Stimulated activated CD8-positive, alpha-beta memory T cell treated with anti-CD3 and anti-CD28 coated beads, Interleukin-12 subunit alpha, Interleukin-12 subunit beta, amount 100 ng/mL, for 24 hours (primary cell): ENCODE measurements around the gene USP7.

ENCODE experiments used
- DNase-seq: peaks from one replicate; pipeline ENCODE4 v3.0.0-alpha.2; 2020; ENCODE audit errors: extremely low read depth

Gene USP7

DNA sequence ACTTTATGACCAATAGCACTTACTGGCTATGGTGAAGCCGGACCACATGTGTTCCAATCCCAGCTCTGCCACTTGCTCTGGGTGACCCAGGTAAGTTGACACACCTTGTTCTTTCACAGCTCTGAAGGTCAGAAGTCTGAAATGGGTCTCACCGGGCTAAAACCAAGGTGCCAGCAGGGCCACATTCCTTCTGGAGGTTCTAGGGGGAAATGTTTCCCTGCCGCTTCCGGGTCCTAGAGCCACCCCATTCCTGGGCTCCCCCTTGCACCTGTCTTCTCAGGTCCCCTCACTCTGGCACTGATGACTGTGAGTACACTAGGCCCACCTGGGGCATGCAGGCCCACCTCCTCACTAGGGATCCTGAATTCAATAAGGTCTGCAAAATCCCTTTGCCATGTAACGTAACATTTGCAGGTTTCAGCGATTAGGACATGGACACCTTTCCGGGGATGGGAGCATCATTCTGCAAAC, 11.4 kb downstream of the USP7 start:
- no peak for DNase-seq

GRCh38 chr16:8951447-8952280, 12.0 kb downstream of the USP7 start:
- no peak for DNase-seq

GRCh38 chr16:8950580-8951077, 13.1 kb downstream of the USP7 start:
- DNase-seq, result no peak

- DNase-seq, result no peak
Observed at GRCh38 chr16:8949536-8950418, 13.9 kb downstream of the USP7 start.

DNA sequence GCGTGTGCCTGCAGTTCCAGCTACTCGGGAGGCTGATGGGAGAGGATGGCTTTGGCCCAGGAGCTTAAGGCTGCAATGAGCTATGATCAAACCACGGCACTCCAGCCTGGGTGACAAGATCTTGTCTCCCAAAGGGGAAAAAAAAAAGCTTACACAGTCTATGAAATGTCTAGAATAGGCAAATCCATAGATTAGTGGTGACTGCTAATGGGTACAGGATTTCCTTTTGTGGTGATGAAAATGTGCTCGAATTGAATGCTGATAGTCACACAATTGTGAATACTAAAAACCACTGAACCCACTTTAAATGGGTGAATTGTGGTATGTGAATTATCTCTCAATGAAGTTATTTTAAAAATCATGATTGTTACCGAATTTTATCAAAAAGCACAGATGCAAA, 14.9 kb downstream of the USP7 start:
- DNase-seq, result no peak

GRCh38 chr16:8948069-8948593, 15.6 kb downstream of the USP7 start:
- no peak for DNase-seq

- no peak for DNase-seq
Observed at GRCh38 chr16:8946544-8946943, 17.2 kb downstream of the USP7 start.

- no peak for DNase-seq
Observed at GRCh38 chr16:8945626-8946296, 17.9 kb downstream of the USP7 start.

- no peak for DNase-seq
Observed at GRCh38 chr16:8943966-8944759, 19.5 kb downstream of the USP7 start.

DNA sequence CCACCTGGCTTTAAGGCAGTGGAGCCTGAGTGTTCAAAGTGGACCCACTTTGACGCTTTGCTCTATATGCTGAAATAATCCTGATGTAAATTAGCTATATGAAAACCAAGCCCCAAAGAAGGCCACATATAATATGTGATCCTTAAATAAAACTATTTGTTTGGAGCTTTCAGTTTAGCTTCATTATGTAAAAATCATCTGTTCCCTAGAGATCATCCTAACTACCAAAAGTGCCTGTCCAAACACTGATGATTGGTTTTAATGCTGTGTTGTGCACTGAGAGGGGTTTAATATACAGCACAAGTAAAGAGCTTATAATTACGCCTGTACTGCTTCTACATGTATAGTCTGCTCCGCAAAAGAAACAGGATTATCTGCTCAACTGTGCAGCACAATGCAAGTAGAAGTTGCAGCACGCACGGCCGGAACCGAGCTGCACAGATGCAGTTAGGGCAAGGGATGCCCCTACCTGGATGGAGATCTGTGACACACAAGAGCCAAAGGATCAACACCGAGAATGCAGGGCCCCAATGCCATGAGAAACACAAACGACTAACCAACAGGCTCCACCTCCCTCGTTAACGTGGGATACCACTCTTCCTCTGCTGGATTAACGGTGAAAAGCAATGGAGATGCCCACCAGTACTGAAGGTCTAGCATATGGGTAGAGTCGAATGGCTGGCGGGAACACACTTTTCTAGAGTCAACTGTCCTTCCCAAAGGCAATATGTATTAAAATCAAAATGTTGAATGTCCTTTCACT, 20.5 kb downstream of the USP7 start:
- DNase-seq, result no peak

DNA sequence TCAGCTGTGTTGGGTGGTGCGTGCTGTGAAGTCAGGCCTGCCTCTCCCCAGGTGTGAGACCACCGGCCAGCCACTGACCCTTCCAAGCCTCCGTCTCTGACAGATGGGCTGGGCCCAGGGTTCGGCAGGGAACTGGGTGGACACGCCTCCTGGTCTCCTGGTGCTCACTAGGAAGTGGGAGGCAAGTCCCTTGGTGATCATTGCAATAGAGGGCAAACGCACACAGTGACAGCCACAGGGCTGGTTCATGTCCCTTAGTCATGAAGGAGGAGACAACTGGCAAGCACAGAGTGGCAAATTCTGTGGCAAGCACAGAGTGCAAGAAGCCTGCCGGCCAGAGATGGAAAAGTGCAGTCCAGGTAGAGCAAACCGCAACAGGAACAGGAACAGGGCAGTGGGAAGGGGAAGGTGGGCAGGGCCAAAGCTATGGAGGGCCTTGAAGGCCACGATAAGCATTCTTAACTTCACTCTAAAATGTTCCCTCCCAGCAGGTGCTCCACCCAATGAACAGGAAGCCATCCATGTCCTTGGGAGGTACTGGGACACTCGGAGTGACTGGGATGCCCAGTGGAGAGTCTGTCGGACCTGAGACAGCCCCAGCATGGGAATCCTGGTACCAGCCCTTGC, 21.9 kb downstream of the USP7 start:
- DNase-seq, result no peak

DNA sequence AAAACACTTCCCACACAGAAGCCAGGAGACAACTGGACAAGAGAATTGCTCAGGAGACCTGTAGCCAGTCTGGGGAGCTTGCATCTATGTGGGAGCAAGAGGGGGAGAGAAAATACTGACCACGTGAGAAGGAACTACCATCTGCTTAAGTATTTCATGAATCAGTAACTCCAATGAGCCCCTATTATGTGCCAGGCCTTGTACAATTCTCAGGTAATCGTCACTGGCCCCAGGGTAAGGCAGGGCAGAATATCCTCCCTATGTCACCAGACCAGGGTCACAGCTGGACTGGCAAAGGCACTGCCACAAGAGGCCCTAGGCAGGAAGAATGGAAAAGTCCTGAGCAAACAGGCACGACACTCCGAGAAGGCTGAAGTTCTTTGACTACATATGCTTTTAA, 25.9 kb downstream of the USP7 start:
- no peak for DNase-seq

GRCh38 chr16:8936421-8936820, 27.3 kb downstream of the USP7 start:
- DNase-seq, result peak; percentile 68

GRCh38 chr16:8935989-8936388, 27.7 kb downstream of the USP7 start:
- no peak for DNase-seq

DNA sequence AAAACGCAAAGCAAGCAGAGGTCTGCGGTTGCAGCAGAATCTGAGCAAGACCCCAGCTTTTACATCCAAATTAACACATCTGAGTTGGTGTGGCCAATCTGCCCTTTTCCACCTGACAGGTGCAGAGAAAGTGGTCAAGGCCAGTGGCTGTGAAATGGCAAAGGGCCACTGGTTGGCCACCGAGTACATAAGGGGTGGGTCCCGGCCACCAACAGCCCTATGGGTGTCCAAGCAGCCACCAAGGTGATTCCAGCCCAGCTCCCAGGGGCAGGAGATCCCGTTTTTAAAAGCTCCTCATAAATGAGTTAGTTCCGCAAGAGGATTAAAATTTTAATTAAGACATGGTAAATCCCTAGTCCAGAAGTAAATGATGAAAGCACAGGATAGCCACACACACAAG, 29.1 kb downstream of the USP7 start:
- no peak for DNase-seq

GRCh38 chr16:8931859-8932258, 31.8 kb downstream of the USP7 start:
- no peak for DNase-seq

GRCh38 chr16:8929086-8929748, 34.5 kb downstream of the USP7 start:
- DNase-seq, result no peak

GRCh38 chr16:8928467-8928957, 35.2 kb downstream of the USP7 start:
- peak; percentile 16 for DNase-seq

DNA sequence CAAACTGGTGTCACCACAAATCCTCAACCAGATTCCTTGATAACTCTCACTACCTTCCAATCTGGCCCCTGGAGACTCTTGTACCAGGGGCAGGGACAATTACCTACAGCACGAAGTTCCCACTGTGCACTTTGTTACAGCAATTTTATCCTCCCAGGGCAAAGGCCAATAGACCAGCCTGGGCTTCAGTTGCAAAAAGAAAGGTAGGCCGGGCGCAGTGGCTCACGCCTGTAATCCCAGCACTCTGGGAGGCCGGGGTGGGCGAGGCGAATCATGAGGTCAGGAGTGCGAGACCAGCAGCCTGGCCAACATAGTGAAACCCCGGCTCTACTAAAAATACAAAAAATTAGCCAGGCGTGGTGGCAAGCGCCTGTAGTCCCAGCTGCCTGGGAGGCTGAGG, 36.9 kb downstream of the USP7 start:
- DNase-seq, result no peak
